Astrocyte of the cerebellum (primary cell): ENCODE measurements around the gene CPAMD8.

ENCODE experiments used
- DNase-seq: peaks from one replicate; pipeline ENCODE4 v3.0.0-alpha.2; 2011; ENCODE audit warnings: low read depth
- H3K4me3 ChIP-seq: 2 replicates; pipeline ENCODE4 v1.5.1; 2011; ENCODE audit warnings: mild to moderate bottlenecking, low read depth, low read length, moderate library complexity
- in situ Hi-C: cut with HindIII; loops from 2 replicates; pipeline ENCODE4 v1.10.0; 2017; ENCODE audit warnings: low sequenced_read_pairs
- TF ChIP-seq, protein P1 (sequence below): IDR thresholded peaks from 2 replicates; pipeline ENCODE4 v1.5.1; 2012; ENCODE audit warnings: low read length, low read depth, moderate library complexity, mild to moderate bottlenecking; ENCODE audit errors: missing control alignments

The CPAMD8 gene

DNA sequence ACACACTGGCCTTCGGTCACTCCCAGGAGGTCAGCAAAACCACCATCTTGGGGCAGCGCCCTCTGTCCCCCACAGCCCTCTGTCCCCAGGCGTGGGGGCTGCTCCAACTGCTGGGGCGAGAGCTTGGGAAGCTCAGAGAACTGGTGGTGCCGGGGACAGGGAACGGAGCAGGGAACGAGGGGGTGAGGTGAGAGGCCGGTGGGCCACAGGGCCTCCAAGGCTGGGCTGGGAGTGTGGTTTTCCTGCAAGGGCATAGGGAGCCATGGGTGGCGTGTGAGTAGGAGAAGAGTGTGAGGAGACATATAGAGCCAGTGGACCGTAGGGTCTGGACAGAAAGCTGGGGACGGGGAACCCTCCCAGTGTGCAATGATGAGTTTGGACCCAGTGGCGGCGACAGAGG is 103.7 kb downstream of the CPAMD8 start:
- no peak overlapping the region for H3K4me3 ChIP-seq
- no peak for DNase-seq
- in situ Hi-C loops, result no loop called here
- TF ChIP-seq, protein P1, sequence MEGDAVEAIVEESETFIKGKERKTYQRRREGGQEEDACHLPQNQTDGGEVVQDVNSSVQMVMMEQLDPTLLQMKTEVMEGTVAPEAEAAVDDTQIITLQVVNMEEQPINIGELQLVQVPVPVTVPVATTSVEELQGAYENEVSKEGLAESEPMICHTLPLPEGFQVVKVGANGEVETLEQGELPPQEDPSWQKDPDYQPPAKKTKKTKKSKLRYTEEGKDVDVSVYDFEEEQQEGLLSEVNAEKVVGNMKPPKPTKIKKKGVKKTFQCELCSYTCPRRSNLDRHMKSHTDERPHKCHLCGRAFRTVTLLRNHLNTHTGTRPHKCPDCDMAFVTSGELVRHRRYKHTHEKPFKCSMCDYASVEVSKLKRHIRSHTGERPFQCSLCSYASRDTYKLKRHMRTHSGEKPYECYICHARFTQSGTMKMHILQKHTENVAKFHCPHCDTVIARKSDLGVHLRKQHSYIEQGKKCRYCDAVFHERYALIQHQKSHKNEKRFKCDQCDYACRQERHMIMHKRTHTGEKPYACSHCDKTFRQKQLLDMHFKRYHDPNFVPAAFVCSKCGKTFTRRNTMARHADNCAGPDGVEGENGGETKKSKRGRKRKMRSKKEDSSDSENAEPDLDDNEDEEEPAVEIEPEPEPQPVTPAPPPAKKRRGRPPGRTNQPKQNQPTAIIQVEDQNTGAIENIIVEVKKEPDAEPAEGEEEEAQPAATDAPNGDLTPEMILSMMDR, result no peak

DNA sequence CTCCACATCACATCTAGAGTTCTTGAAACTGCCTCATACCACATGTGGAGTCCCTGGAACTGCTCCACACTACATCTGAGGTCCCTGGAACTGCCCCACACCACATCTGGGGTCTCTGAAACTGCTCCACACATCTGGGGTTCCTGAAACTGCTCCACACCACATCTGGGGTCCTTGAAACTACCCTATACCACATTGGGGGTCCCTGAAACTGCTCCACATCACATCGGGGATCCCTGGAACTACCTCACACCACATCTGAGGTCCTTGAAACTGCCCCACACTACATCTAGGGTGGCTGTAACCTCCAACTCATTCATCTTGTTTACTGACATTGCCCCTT is 104.0 kb downstream of the CPAMD8 start:
- TF ChIP-seq, protein P1, result no peak
- in situ Hi-C loops, result no loop called here
- DNase-seq, result no peak
- no peak overlapping the region for H3K4me3 ChIP-seq

DNA sequence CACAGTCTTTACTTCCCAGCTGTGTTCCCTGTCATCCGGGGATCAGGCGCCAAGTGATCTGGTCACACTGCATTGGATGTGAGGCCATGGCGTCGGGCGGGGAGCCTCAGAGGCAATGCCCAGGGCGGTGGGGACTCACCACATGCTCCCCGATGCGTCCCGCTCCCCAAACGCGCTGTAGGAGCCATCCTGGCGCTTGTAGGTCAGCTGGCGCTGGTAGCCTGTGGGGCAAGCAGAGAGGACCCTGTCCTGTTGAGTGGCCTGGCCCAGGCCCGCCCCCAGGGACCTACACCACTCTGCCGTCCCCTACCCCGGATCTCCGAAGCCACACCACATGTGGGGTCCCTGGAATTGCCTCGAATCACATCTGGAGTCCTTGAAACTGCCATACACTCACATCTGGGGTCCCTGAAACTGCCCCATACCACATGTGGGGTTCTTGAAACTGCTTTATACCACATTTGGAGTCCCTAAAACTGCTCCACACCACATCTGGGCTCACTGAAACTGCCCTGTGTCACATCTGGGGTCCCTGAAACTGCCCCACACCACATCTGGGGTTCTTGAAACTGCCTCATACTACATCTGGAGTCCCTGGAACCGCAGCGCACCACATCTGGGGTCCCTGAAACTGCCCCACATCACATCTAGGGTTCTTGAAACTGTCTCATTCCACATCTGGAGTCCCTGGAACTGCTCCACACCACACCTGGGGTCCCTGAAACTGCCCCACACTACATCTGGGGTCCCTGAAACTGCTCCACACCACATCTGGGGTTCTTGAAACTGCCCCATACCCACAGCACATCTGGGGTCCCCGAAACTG is 104.6 kb downstream of the CPAMD8 start:
- DNase-seq, result no peak
- in situ Hi-C loops, result no loop called here
- no peak overlapping the region for H3K4me3 ChIP-seq
- TF ChIP-seq, protein P1, result no peak

DNA sequence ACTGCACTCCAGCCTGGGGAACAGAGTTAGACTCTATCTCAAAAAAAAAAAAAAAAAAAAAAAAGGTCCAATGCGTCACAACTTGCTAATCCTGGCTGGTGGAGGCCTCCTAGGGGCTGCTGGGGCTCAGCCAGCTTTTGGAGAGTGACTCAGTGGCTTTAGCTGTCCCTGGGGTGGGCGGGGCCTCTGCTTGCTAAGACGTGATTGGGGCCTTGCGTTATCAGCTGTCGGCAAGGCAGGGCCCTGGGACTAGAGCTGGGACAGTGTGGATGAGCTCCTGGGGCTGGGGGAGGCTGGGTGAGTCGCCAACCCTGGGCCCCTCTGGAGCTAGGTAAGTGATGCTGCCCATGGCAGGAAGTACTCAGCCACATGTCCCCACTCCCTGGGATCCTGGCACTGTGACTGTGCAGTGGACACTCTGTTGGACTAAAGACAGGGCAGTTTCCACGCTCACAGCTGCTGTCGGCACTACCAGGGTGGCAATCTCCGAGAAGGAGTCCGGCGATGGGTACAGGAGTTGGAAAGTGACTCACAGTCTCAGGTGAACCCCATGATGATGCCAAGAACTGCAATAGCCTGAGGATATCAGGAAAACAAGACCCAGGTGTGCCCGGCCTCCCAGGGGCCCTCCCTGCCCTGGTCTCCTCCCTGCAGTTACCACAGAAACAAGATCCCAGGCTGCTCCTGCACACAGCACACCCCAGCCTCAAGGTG is 105.6 kb downstream of the CPAMD8 start:
- no peak overlapping the region for H3K4me3 ChIP-seq
- in situ Hi-C loops, result no loop called here
- TF ChIP-seq, protein P1, result no peak
- peak; percentile 38 for DNase-seq

DNA sequence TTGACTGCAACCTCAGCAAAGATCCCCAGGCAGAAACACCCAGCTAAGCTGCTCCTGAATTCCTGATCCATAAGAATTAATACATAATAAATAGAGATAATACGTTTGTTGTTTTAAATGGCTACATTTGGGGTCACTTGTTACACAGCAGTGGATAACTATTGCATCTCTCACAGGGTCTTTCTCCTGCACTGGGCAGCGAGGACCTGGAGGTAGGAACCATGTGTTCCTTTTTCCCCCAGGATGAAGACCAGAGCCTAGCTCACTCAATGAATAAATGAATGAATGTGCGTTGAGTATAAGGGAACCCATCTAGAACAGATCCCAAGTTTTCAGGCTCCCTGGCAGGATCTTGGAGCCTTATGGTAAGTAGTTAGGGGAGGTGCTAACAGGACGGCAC is 107.1 kb downstream of the CPAMD8 start:
- no peak overlapping the region for H3K4me3 ChIP-seq
- TF ChIP-seq, protein P1, result no peak
- in situ Hi-C loops, result no loop called here
- no peak for DNase-seq

DNA sequence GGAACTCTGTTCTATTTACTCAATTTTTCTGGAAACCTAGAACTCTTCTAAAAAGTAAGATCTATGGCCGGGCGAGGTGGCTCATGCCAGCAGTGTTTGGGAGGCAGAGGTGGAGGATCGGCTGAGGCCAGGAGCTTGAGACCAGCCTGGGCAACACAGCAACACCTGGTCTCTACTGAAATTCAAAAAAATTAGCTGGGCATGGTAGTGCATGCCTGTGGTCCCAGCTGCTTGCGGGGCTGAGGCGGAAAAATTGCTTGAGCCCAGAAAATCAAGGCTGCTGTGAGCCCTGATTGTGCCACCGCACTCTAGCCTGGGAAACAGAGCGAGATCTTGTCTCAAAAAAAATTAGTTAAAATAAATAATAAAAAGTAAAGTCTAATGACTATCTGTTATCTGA is 109.2 kb downstream of the CPAMD8 start:
- in situ Hi-C loops, result no loop called here
- no peak overlapping the region for H3K4me3 ChIP-seq
- no peak for DNase-seq
- TF ChIP-seq, protein P1, result no peak
